ENCODE measurements around the gene CYLD. TPM values are rescaled to one million over a fixed set of nuclear protein-coding genes. Genes with fewer than 3 reads are reported as not detected.

CYLD gene
- total and polyA plus RNA-seq, 2 donors (not counting 1 experiment from before 2014, with no cell fraction given), result 30.0 to 160 TPM

DNA sequence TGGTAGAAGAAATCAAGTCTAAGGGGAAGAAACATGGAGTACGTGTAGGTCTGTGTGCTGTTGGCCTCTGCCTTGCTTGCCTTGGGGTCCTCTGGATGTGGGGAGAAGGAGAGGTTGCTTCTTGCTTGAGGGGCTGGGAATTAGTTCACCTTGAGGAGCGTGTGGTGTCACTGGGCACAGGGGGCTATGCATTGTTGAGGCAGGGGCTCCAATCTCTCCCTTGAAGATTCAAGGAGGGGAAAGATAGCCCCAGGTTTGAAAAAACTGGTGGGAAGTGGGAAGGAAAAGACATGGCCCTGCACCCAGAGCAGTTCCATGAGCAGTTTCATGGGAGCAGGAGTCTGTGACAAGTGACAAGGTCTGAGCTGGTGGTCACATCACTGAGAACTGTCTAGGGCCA is 103.4 kb downstream of the CYLD start:
- Histone ChIP-seq H3K4me3 (ENCODE audit: control extremely low read depth in 1 of 5, extremely low read depth in 1 of 5, insufficient read depth in 1 of 5, low read depth in 2 of 5, low read length in 4 of 5) (no peak overlapping the region), H2AFZ (ENCODE audit: insufficient read depth, low read depth, low read length, poor library complexity, severe bottlenecking) (no peak overlapping the region), H3K79me2 (ENCODE audit: control insufficient read depth, insufficient read depth, low read length) (no peaks in the 10 kb centered on the region), H3K27me3 (replicated peaks in 1 of 4; ENCODE audit: control extremely low read depth in 1 of 4, control insufficient read depth in 3 of 4, insufficient read depth in 4 of 4, low read length in 3 of 4) (peaks cover 0 to 35% (median 11%) of the 10 kb centered on the region in 4 experiments), H3K4me2 (replicated peaks; ENCODE audit: low read depth, low read length, poor library complexity, severe bottlenecking) (no peak overlapping the region), H3K9ac (ENCODE audit: low read length) (no peak overlapping the region), H3K27ac (ENCODE audit: low read length in 2 of 2) (no peak overlapping the region), H3K9me3 (ENCODE audit: control extremely low read depth in 1 of 3, control insufficient read depth in 2 of 3, insufficient read depth in 1 of 3, low read length in 2 of 3) (peaks cover 0 to 8% (median 0%) of the 10 kb centered on the region in 3 donors), H3K36me3 (replicated peaks in 1 of 2; ENCODE audit: control extremely low read depth in 1 of 2, control insufficient read depth in 1 of 2, extremely low read depth in 1 of 2, insufficient read depth in 2 of 2, low read length in 1 of 2) (no peaks in the 10 kb centered on the region), H4K20me1 (ENCODE audit: control insufficient read depth, insufficient read depth, low read length, poor library complexity, severe bottlenecking) (no peaks in the 10 kb centered on the region), H3K4me1 (ENCODE audit: control insufficient read depth in 2 of 2, insufficient read depth in 2 of 2, low read length in 2 of 2) (peaks cover 11 to 12% of the 10 kb centered on the region in 2 donors)
- 85% methylated on average over 2 of the region's 2 CpGs for WGBS (ENCODE audit: insufficient coverage)
- H3K27me3 Mint-ChIP-seq, result peaks cover 36% of the 10 kb centered on the region
- H3K4me3 Mint-ChIP-seq, result no peak overlapping the region
- ATAC-seq (ENCODE audit: low read depth) (no peak), DNase-seq (no peak)
- no peaks in the 10 kb centered on the region for H3K9me3 Mint-ChIP-seq (ENCODE audit: insufficient read depth)
- ChIA-PET POLR2A (no interaction called here), CTCF (no interaction called here)
- no peak overlapping the region for H3K27ac Mint-ChIP-seq
- intact Hi-C loops (cut with micrococcal nuclease), result no loop called here
- peaks cover 14% of the 10 kb centered on the region for H3K4me1 Mint-ChIP-seq
- TF ChIP-seq, protein P1, sequence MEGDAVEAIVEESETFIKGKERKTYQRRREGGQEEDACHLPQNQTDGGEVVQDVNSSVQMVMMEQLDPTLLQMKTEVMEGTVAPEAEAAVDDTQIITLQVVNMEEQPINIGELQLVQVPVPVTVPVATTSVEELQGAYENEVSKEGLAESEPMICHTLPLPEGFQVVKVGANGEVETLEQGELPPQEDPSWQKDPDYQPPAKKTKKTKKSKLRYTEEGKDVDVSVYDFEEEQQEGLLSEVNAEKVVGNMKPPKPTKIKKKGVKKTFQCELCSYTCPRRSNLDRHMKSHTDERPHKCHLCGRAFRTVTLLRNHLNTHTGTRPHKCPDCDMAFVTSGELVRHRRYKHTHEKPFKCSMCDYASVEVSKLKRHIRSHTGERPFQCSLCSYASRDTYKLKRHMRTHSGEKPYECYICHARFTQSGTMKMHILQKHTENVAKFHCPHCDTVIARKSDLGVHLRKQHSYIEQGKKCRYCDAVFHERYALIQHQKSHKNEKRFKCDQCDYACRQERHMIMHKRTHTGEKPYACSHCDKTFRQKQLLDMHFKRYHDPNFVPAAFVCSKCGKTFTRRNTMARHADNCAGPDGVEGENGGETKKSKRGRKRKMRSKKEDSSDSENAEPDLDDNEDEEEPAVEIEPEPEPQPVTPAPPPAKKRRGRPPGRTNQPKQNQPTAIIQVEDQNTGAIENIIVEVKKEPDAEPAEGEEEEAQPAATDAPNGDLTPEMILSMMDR (IDR thresholded peaks at IDR 0.05), result no peak
- no peak for TF ChIP-seq EZH2 (IDR thresholded peaks at IDR 0.05; ENCODE audit: borderline replicate concordance, insufficient read depth, low read depth, low read length, poor library complexity, severe bottlenecking)

DNA sequence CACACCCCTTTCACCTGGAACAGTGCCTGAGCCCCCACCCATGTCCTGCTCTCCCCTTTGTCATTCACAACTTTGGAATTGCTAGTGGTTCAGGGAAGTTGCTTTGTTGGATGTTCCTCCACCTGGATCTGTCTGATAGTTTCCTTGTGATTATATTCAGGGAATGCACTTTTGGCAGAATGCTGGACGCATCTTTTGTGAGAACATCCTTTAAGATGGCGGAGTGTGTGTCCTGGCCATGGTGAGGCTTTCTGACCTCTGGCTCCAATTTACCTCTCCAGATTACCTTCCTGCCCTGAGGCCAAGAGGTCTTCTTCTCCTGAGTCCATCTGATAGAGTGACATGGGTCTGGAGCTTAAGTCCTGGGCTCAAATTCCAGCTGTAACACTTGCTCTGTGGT is 104.6 kb downstream of the CYLD start:
- Histone ChIP-seq H3K79me2 (ENCODE audit: control insufficient read depth, insufficient read depth, low read length) (no peaks in the 10 kb centered on the region), H2AFZ (ENCODE audit: insufficient read depth, low read depth, low read length, poor library complexity, severe bottlenecking) (no peak overlapping the region), H3K27ac (ENCODE audit: low read length in 2 of 2) (no peak overlapping the region), H4K20me1 (ENCODE audit: control insufficient read depth, insufficient read depth, low read length, poor library complexity, severe bottlenecking) (no peaks in the 10 kb centered on the region), H3K36me3 (replicated peaks in 1 of 2; ENCODE audit: control extremely low read depth in 1 of 2, control insufficient read depth in 1 of 2, extremely low read depth in 1 of 2, insufficient read depth in 2 of 2, low read length in 1 of 2) (no peaks in the 10 kb centered on the region), H3K27me3 (replicated peaks in 1 of 4; ENCODE audit: control extremely low read depth in 1 of 4, control insufficient read depth in 3 of 4, insufficient read depth in 4 of 4, low read length in 3 of 4) (peaks cover 0 to 23% (median 2%) of the 10 kb centered on the region in 4 experiments), H3K4me2 (replicated peaks; ENCODE audit: low read depth, low read length, poor library complexity, severe bottlenecking) (no peak overlapping the region), H3K4me1 (ENCODE audit: control insufficient read depth in 2 of 2, insufficient read depth in 2 of 2, low read length in 2 of 2) (peaks cover 2% of the 10 kb centered on the region in 2 donors), H3K9ac (ENCODE audit: low read length) (no peak overlapping the region), H3K4me3 (ENCODE audit: control extremely low read depth in 1 of 5, extremely low read depth in 1 of 5, insufficient read depth in 1 of 5, low read depth in 2 of 5, low read length in 4 of 5) (no peak overlapping the region), H3K9me3 (ENCODE audit: control extremely low read depth in 1 of 3, control insufficient read depth in 2 of 3, insufficient read depth in 1 of 3, low read length in 2 of 3) (peaks cover 0 to 7% (median 0%) of the 10 kb centered on the region in 3 donors)
- H3K4me1 Mint-ChIP-seq, result peaks cover 3% of the 10 kb centered on the region
- TF ChIP-seq EZH2 (IDR thresholded peaks at IDR 0.05; ENCODE audit: borderline replicate concordance, insufficient read depth, low read depth, low read length, poor library complexity, severe bottlenecking), result no peak
- TF ChIP-seq, protein P1 (IDR thresholded peaks at IDR 0.05), result no peak
- ChIA-PET POLR2A (no interaction called here), CTCF (no interaction called here)
- H3K4me3 Mint-ChIP-seq, result no peak overlapping the region
- 100% methylated on average over 1 of the region's 2 CpGs for WGBS (ENCODE audit: insufficient coverage)
- intact Hi-C loops (cut with micrococcal nuclease), result no loop called here
- no peaks in the 10 kb centered on the region for H3K9me3 Mint-ChIP-seq (ENCODE audit: insufficient read depth)
- DNase-seq (no peak), ATAC-seq (ENCODE audit: low read depth) (no peak)
- peaks cover 34% of the 10 kb centered on the region for H3K27me3 Mint-ChIP-seq
- H3K27ac Mint-ChIP-seq, result no peak overlapping the region
